Measurements from ENCODE around the gene RPL10.
"Not testable (repeated sequence)": the region's sequence is repeated elsewhere in the genome, so short reads cannot be mapped to it uniquely, and the experiment has no call there.

RPL10 gene

DNA sequence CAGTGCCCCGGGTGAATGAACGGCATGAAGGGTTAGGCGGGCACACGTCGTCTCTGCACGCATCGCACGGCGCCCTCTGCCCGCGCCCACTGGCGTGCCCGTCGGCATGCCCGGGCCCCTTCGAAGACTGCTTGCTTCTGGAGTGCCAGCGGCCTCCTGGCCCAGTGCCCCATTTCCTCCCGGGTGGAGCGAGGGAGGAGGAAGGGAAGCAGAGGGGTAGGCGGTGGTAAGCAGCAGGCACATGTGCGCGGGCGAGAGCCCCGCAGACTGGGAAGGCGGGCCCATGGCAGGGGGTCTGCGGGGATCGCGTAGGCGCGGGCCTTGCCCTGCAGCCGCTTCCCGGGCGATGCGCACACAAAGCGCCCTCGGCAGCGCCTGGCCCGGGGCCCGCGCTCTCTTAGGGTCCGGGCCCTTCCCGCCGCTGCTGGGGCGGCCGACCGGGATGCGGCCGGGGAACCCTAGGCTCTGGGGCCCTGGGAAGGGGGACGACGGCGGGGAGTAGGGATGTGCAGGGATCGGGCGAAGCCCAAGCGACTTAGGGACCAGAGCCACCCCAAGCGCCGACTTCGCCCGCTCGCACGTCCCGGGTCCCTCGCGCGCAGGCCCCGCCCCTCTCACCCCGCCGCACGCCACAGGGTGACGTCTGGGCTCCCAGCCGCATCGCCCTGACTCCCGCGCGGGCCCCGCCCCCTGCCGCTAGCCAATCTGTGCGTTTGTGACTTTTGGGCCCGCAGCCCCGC, 19.9 kb upstream of the RPL10 start:
- peak; percentile 28 to 76 (median 59) for DNase-seq

DNA sequence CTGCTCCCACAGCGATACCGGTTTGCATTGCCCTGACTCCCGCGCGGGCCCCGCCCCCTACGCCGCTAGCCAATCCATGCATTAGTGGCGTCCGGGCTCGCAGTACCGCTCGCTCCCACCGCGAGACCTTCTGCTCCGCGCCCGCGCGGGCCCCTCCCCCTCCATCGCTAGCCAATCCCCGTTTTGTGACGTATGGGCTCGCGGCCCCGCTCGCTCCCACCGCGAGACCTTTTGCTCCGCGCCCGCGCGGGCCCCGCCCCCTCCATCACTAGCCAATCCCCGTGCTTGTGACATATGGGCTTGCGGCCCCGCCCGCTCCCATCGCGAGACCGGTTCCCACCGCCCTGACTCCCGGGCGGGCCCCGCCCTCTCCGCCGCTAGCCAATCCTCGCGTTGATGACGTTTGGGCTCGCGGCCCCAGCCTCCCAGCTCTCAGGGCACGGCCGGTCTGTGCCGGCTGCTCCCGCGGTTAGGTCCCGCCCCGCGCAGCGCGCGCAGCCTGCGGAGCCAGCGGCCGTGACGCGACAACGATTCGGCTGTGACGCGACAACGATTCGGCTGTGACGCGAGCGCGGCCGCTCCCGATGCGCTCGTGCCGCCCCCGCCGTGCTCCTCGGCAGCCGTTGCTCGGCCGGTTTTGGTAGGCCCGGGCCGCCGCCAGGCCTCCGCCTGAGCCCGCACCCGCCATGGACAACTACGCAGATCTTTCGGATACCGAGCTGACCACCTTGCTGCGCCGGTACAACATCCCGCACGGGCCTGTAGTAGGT, 19.2 kb upstream of the RPL10 start, which contains the start of gene EMD:
TSS of gene EMD (plus strand) at position 497 of the 770 bp plus-strand sequence. CDS start at position 687, 190 bp downstream.
- peak; percentile 97 to 100 (median 99) for DNase-seq

DNA sequence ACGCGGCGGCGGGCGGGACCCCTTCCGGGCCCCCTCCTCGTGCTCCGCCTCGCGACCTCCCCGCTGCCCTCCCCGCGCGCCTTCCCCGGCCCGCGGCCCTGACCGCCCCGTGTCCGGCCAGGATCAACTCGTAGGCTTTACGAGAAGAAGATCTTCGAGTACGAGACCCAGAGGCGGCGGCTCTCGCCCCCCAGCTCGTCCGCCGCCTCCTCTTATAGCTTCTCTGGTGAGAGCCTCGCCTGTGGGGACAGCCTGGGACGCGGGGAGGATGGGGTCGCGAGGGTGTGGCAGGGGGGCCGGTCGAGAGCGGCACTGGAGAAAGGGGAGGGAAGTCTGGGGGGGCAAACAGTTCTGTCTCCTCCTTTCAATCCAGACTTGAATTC, 18.6 kb upstream of the RPL10 start:
- DNase-seq, result no peak

DNA sequence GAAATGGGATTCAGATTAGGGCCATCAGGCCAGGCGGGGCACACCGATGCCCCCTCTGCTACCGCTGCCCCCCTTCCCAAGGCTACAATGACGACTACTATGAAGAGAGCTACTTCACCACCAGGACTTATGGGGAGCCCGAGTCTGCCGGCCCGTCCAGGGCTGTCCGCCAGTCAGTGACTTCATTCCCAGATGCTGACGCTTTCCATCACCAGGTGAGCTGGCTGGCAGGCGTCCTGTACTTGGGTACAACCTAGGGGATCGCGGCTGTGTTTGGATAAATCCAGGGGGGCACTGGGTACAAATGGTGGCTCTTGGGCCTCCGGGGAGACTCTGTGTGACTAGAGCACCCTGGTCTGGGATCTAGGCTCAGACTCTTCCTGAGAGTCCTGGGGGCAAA, 18.0 kb upstream of the RPL10 start:
- DNase-seq, result no peak

DNA sequence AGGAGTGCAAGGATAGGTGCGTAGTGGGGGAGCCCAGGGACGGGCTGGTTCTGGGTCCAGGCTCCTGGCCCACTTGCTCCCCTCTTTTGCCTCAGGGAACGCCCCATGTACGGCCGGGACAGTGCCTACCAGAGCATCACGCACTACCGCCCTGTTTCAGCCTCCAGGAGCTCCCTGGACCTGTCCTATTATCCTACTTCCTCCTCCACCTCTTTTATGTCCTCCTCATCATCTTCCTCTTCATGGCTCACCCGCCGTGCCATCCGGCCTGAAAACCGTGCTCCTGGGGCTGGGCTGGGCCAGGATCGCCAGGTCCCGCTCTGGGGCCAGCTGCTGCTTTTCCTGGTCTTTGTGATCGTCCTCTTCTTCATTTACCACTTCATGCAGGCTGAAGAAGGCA, 17.4 kb upstream of the RPL10 start:
- no peak for DNase-seq

DNA sequence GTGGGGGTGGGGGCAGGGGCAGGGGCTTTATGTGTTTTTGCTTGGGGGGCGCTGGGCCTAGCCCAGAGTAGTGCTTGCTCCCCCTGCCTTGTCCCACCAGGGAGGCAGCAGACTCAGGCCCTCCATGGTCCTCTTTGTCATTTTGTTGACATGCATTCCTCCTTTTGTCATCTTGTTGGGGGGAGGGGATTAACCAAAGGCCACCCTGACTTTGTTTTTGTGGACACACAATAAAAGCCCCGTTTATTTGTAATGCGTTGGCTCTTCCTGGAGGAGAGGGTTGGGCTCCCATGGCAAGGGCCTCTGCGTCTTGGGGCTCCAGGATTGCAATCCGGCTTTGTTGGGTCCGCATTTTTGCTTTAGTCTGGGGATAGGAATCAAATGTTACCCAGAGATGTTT, 16.9 kb upstream of the RPL10 start:
- DNase-seq, result no peak

DNA sequence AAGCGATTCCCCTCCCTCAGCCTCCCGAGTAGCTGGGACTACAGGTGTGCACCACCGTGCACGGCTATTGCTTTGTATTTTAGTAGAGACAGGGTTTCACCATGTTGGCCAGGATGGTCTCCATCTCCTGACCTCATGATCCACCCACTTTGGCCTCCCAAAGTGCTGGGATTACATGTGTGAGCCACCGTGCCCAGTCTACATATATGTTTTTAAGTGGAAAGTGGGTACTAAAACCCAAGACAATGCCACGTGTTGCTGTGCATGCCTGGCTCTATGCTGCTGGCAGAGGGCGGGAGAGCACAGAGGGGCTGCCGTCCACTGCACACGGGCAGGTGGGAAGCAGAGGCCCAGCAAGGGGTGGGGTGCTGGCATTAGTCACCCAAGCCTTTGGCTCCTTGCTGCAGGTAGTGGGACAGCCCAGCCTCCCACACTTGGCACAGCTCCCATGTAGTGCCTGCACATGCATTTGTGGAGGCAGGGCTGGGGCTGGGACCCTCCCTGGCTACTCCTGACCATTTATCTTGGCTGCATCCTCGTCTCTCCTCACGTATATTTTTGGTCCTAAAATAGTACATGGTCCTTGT, 15.6 kb upstream of the RPL10 start:
- no peak for DNase-seq

DNA sequence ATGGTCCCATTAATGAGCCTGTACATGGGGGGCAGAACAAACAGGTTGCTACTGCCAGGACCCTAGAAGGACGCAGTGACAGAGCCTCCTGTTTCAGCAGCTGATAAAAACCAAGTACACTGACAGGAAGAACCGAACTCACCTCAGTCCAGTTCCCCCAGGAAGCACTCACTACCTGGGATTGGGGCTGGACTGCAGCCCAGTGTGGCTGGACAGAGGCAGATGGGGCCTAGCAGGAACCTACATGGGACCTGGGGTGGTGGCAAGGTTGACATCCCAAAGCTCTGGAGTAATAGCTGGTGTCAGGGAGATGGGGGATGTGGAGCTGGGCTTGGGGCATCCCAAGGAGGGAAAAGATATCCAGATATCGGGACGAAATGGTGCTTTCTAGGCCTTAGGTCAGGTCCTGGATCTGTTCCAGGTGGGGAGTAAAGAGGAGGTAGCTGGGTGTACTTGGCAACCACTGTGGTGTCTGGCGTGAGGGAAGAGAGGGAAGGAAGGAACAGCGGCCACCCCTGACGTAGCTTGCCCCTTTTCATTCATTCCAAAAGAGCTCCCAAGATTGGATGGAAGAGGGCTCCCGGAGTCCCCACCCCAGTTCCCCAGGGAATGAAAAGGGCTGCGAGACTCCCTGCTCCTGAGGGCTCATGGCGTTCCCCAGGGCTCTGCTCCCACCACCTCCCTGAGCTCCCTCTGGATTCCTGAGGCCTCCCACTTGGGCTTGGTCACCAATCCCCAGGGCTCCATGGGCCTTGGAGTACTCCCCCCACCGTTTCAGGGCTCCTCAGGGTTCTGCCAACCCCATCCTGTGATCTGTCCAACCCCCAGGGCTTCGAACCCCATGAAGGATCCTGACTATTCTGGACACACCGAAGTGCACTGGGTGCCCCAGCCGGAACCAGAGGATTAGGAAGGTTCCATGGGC, 14.6 kb upstream of the RPL10 start:
- no peak for DNase-seq

DNA sequence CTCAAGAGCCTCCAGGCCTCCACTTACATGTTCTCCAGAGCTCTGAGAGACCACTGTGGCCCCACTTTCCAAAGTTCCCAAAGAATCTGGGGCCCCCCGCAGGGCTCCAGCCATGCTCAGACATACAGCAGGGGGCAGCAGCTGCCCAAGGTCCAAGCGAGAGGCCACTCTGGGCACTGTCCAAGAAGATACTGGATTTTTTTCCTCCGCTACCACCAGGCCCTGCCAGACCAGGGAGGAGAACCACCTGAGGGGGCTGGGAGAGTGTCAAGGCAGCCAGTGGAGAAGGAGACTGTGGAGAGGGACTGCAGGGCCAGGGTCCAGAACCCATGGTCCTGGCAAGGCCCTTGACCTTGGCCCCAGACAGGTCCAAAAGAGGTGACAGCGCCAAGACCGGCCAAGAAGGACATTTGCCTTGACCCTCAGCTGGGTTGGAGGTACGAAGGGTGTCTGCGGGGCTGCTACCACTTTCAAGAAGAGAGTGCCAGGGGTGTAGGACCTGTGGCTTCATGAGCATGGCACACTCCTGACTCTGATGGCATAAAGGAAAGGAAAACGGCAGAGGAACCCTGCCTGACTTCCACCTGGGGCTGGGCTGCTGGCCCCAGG, 13.8 kb upstream of the RPL10 start:
- no peak for DNase-seq

DNA sequence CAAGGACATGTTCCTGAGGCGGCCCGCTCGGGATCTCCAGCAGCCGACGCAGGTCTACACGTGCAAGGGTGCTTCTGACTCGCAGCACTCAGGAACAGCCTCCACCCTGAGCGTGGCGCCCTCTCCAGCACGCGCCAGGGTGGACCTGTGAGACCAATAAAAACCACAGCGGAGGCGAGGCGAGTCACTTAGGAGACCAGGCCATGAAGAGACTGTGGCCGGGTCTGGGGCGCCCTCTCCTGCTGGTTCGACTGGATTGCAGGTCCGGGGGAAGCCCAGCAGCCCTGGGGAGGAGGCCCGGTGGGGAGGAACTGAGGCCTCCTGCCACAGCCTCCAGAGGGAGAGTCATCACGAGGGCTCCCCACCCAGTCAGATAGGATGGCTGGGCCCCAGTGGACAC, 10.1 kb upstream of the RPL10 start:
- DNase-seq, result not testable (repeated sequence)

DNA sequence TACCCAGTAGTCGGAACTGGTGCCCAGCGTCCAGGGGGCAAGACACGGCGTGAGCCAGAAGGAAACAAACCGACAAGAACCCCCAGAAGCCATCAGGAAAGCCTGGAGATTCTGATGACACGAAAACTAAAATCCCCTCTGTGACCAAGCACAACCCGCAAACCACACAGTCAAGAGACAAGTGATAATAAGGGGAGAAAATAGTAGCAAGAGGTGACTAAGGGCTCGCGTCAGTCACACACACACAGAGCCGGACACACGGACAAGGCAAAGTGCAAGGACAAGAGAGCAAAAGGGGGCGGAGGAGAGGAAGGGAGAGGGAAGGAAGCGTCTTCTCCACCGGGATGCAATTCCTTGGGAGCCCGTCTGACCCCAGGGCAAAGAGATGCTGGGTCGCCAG, 9.5 kb upstream of the RPL10 start:
- not testable (repeated sequence) for DNase-seq

DNA sequence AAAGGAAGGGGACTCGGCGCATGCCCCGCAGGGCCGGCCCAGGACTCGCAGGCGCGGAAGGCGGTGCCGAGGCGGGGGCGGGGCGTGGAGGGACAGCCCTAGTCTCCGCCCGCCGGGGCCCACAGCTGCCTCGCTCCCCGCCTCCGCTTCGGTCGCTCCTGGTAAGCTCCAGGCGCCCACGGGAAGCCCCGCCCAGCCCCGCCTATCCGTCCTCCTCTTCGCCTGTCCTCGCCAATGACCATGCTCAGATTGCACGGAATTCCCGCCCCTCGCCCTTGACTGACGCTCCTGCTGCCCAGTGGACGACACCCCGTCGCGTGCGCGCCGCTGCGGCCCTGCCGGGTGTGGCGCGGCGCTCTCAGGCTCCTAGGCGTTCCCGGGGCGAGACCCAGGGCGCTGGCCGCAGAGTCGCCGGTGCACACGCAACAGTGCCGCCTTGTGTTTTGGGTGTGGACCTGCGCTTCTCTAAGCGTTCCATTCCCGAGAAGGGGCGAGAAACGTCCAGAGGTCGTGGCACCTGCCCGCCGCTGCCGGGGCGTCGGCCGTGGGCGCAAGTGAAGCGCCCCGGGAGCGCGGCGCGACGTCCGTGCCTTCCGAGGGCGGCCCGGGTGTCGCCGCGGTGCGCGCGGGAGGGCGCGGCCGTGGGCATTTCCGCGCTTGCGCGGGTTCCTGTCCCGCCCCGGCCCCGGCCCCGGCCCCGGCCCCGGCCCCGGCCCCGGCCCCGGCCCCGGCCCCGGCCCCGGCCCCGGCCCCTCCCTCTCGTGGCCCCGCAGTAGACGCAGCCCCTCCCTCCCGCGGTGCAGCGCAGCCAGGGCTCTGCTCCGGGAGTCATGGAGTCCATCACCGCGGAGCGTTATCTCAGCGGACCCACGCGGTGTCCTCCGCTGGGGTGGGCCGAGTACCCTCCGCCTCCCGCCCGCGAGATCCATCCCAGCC, 8.1 kb upstream of the RPL10 start:
- DNase-seq, result not testable (repeated sequence)

DNA sequence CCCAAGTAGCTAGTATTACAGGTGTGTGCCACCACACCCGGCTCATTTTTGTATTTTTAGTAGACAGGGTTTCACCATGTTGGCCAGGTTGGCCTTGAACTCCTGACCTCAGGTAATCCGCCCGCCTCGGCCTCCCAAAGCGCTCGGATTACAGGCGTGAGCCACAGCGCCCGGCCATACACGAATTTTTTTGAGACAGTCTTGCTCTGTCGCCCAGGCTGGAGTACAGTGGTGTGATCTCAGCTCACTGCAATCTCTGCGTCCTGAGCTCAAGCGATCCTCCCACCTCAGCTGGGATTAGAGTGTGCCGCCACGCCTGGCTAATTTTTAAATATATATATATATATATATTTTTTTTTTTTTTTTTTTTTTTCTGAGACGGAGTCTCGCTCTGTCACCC, 1.8 kb upstream of the RPL10 start:
- DNase-seq, result not testable (repeated sequence)

DNA sequence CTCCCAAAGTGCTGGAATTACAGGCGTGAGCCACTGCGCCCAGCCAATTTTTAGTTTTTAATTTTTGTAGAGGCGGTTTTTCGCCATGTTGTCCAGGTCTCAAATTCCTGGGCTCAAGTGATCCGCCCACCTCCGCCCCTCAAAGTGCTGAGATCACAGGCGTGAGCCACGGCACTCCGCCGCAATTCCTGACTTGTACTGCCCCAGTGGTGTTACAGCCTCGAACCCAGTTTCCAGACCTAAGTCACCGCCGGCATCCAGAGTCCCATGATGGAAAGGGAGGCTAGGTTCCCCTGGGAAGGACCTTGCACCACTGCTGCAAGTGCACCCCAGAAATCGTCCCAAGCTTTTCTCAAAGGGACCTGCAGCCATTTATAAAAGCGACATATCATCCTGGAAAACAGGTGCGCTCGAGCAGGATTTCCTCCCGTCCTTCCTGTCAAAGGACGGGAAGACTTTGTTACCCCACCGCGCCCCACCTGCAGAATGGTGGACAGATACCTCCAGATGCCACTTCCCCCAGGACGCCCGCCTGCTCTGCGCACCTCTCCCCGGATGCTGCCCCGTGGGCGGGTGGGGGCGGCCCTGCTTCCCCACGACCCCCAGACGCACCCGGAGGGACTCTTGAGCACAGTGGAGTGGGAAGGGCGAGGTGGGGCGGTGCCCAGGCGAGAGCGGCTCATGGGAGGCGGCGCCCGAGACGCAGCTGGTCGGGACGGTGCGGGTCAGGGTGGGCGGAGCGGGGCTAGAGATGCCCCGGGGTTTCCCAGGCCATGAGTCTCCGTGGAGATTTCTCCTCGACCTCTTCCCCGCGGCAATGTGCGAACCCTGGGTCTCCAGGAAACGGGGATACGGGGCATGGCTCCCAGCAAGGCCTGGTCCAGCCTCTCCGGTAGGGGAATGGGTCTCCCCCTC, 947 bp upstream of the RPL10 start:
- peak in 1 of 6 experiments; percentile 47 for DNase-seq

DNA sequence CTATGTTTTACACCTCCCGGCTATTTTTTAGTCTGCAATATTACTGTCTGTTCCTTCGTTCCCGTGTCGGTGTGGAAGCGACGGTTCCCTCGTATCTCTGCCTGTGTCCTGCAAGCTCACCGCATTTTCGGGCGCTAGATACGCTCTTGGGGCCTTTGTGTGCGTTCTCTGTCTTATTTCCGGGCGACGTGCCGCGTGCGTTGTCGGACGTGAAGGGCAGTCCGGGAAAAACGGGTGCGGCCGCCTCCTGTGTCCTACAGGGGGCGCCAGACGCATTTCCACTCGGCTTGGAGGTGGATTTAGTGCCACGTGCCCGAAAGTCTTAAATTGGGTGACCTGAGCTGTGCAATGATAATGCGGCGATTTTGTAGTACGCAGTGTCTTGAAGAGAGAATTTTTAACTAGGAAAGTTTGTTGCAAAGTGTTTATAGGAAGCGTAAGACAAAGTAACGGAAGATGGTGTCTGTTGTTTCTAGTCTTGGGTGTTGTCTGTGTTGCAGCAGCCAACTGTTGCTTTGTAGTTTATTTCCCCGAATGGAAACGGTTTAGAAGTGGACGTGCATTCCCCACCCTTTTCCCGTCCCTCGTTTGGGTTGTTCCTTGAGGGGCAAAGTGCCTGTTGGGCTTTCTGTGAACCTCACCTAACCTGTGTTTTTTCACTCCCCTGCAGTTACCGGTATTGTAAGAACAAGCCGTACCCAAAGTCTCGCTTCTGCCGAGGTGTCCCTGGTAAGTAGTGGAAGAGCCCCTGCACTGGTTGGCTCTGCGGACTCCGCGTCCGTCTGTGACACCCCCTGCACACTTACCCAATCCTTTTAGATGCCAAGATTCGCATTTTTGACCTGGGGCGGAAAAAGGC, 720 bp downstream of the RPL10 start:
- peak; percentile 58 to 87 (median 74) for DNase-seq

DNA sequence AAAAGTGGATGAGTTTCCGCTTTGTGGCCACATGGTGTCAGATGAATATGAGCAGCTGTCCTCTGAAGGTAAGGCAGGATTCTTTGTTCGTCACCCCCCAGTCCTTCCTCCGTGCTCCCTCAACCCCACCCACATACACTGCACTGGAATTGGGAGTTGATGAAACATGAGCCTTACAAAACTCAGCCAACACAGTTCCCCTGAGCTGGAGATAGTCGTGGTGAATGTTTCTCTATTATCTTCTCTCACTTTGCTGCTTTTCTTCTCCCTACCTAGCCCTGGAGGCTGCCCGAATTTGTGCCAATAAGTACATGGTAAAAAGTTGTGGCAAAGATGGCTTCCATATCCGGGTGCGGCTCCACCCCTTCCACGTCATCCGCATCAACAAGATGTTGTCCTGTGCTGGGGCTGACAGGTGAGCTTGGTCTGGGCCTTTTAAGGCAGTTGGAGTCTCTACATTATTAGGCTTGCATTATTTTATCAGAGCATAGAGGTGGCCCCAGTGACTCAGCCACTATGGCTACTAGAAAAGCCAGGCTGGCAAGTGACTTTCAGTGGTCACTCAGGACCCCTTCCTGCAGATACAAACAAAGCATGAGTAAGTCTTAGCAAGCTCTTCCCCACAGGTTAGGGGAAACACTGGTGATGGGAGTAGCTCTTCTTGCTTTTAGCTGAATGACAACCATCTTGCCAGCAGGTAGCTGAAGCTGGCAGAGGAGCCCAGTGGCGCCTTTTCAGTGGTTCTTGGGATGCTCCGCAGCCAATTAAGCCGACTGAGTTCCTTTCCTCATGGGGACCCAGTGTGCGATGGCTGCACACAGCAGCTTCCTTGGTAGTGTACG, 1.6 kb downstream of the RPL10 start:
- peak in 3 of 6 experiments; percentile 16 to 21 (median 20) for DNase-seq

DNA sequence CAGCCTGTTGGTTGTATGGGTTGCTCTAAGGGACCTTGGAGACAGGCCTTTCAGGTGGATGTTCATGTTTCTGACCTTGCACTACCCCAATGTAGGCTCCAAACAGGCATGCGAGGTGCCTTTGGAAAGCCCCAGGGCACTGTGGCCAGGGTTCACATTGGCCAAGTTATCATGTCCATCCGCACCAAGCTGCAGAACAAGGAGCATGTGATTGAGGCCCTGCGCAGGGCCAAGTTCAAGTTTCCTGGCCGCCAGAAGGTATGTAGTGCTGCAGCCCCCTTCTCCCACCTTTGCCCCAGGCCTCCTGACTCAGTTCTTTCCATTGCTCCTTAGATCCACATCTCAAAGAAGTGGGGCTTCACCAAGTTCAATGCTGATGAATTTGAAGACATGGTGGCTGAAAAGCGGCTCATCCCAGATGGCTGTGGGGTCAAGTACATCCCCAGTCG, 2.2 kb downstream of the RPL10 start:
- not testable (repeated sequence) for DNase-seq

Measured in stimulated activated naive CD4-positive, alpha-beta T cell (primary cell).